ENCODE data around the gene CNGA1.

GRCh38 chr4:48008021-48008596 lies 8.4 kb downstream of the CNGA1 start:
- TF ChIP-seq POLR2AphosphoS5 (IDR thresholded peaks at IDR 0.05) (no peak), CTCF (IDR thresholded peaks at IDR 0.05) (no peak)

Data from sigmoid colon (tissue), 4 donors.